MCF 10A (cell line): ENCODE measurements around the gene PRKCQ. TPM values are rescaled to one million over a fixed set of nuclear protein-coding genes. Genes with fewer than 3 reads are reported as not detected.

Experiments used
- BruUV-seq: library from RNA; stranded (reverse); fragments of 400-500 nt; replicated peaks from 2 replicates; lab custom pipeline; 2021; lab: Mats Ljungman, UMichigan
- CTCF ChIA-PET: fragments of 300-600 bp; sonication (Branson Sonifier 250); formaldehyde crosslinking; extraction: SDS; loops from one replicate; lab custom pipeline; 2021; ENCODE audit warnings: antibody characterized with exemption, inconsistent platforms; lab: Yijun Ruan, JAX
- POLR2A ChIA-PET: fragments of 300-600, 350-650 bp; sonication (Branson Sonifier 250); formaldehyde crosslinking; extraction: SDS; loops from one replicate; lab custom pipeline; 2020; ENCODE audit warnings: antibody characterized with exemption, inconsistent platforms; lab: Yijun Ruan, JAX
- DNase-seq: peaks from one replicate; pipeline ENCODE4 v3.0.0-alpha.2; 2018; ENCODE audit not compliant: unreplicated experiment
- H3K27ac Mint-ChIP-seq: one replicate; pipeline ENCODE4 v1.8.0; 2022; ENCODE audit warnings: mild to moderate bottlenecking, low read depth, mixed read lengths; ENCODE audit not compliant: unreplicated experiment
- H3K27me3 Mint-ChIP-seq: one replicate; pipeline ENCODE4 v1.8.0; 2022; ENCODE audit warnings: mixed read lengths; ENCODE audit not compliant: insufficient read depth, unreplicated experiment
- H3K36me3 Mint-ChIP-seq: one replicate; pipeline ENCODE4 v1.8.0; 2022; ENCODE audit warnings: mild to moderate bottlenecking, moderate library complexity, mixed read lengths; ENCODE audit not compliant: insufficient read depth, unreplicated experiment
- H3K4me1 Mint-ChIP-seq: one replicate; pipeline ENCODE4 v1.8.0; 2022; ENCODE audit warnings: mixed read lengths; ENCODE audit not compliant: insufficient read depth, unreplicated experiment
- H3K4me3 Mint-ChIP-seq: one replicate; pipeline ENCODE4 v1.8.0; 2022; ENCODE audit warnings: mild to moderate bottlenecking, moderate library complexity, mixed read lengths; ENCODE audit not compliant: unreplicated experiment
- H3K9me3 Mint-ChIP-seq: one replicate; pipeline ENCODE4 v1.8.0; 2022; ENCODE audit warnings: mixed read lengths; ENCODE audit not compliant: unreplicated experiment
- CTCF ChIP-seq: fragments of 200-600 bp; IDR thresholded peaks from one replicate; pipeline ENCODE4 v1.8.0; 2022; ENCODE audit warnings: antibody characterized with exemption, mild to moderate bottlenecking; ENCODE audit not compliant: unreplicated experiment
- intact Hi-C: fragments of 100-400 bp; cut with micrococcal nuclease; formaldehyde crosslinking; loops from 2 replicates; pipeline ENCODE4 v1.14.1; 2022
- total RNA-seq: library from RNA; stranded (reverse); gene quantifications from 2 replicates; pipeline ENCODE4 v1.2.3, GENCODE V29; 2022

The PRKCQ gene
- total RNA-seq, 1 experiment from 2014 or later = 0.44 TPM

GRCh38 chr10:6621536-6621935 lies 41.5 kb upstream of the PRKCQ start:
- DNase-seq = peak; percentile 33
- no peak overlapping the region for H3K27ac Mint-ChIP-seq
- ChIA-PET CTCF (interaction anchor here (1.4 kb wide), 1 partner anchor 220 kb away, joined by 4 read pairs; no protein-coding TSS in a partner anchor), POLR2A (interaction anchor here (1.0 kb wide), 1 partner anchor 11 kb away, joined by 3 read pairs; no protein-coding TSS in a partner anchor)
- H3K36me3 Mint-ChIP-seq = no peaks in the 10 kb centered on the region
- H3K4me3 Mint-ChIP-seq = no peak overlapping the region
- peaks cover 25% of the 10 kb centered on the region for H3K27me3 Mint-ChIP-seq
- intact Hi-C loops = no loop called here
- no peaks in the 10 kb centered on the region for H3K4me1 Mint-ChIP-seq
- no TSS peak for BruUV-seq
- no peak for TF ChIP-seq CTCF
- no peaks in the 10 kb centered on the region for H3K9me3 Mint-ChIP-seq

GRCh38 chr10:6619660-6620059 lies 39.6 kb upstream of the PRKCQ start:
- H3K4me1 Mint-ChIP-seq = no peaks in the 10 kb centered on the region
- no peak overlapping the region for H3K4me3 Mint-ChIP-seq
- intact Hi-C loops = no loop called here
- peaks cover 10% of the 10 kb centered on the region for H3K27me3 Mint-ChIP-seq
- no peak overlapping the region for H3K27ac Mint-ChIP-seq
- POLR2A ChIA-PET = no interaction called here
- no peak for TF ChIP-seq CTCF
- H3K36me3 Mint-ChIP-seq = no peaks in the 10 kb centered on the region
- DNase-seq = no peak
- no TSS peak for BruUV-seq
- no peaks in the 10 kb centered on the region for H3K9me3 Mint-ChIP-seq
- CTCF ChIA-PET = no interaction called here

DNA sequence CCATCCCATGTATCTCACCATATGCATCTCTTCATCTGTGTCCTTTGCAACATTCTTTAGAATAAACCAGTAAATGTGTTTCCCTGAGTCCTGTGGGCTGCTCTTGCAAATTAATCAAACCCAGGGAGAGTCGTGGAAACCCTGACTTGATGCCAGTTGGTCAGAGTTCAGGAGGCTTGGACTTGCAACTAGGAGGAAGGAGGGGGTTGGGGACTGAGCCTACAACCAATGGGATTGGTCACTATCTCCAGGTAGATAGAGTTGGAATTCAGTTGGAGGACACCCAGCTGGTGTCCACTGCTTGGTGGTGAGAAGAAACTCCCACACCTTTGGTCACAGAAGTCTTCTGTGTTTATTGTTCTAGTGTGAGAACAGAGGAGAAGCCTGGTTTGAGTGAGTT lies 38.3 kb upstream of the PRKCQ start:
- H3K4me3 Mint-ChIP-seq = no peak overlapping the region
- intact Hi-C loops = no loop called here
- no peak overlapping the region for H3K27ac Mint-ChIP-seq
- CTCF ChIA-PET = interaction anchor here (1.0 kb wide), 1 partner anchor 29 kb away, joined by 3 read pairs; no protein-coding TSS in a partner anchor
- H3K9me3 Mint-ChIP-seq = peaks cover 8% of the 10 kb centered on the region
- POLR2A ChIA-PET = no interaction called here
- no peaks in the 10 kb centered on the region for H3K36me3 Mint-ChIP-seq
- H3K27me3 Mint-ChIP-seq = no peaks in the 10 kb centered on the region
- DNase-seq = no peak
- TF ChIP-seq CTCF = no peak
- no TSS peak for BruUV-seq
- no peaks in the 10 kb centered on the region for H3K4me1 Mint-ChIP-seq

GRCh38 chr10:6617309-6618076 lies 37.4 kb upstream of the PRKCQ start:
- POLR2A ChIA-PET = no interaction called here

More at GRCh38 chr10:6617309-6618076, 37.4 kb upstream of the PRKCQ start:
- no peak for TF ChIP-seq CTCF
- CTCF ChIA-PET = no interaction called here
- Mint-ChIP-seq H3K4me3 (no peak overlapping the region), H3K4me1 (no peaks in the 10 kb centered on the region), H3K36me3 (no peaks in the 10 kb centered on the region), H3K9me3 (peaks cover 8% of the 10 kb centered on the region), H3K27me3 (no peaks in the 10 kb centered on the region), H3K27ac (no peak overlapping the region)
- BruUV-seq = no TSS peak
- intact Hi-C loops = no loop called here
- no peak for DNase-seq
